Measurements from ENCODE around the gene SLC29A2.
"Not testable (repeated sequence)": the region's sequence is repeated elsewhere in the genome, so short reads cannot be mapped to it uniquely, and the experiment has no call there.

The SLC29A2 gene

GRCh38 chr11:66325263-66325671 lies 46.3 kb downstream of the SLC29A2 start:
- no peaks in the 10 kb centered on the region for H3K27me3 ChIP-seq (ENCODE audit: control insufficient read depth, insufficient read depth, low read length)
- H3K36me3 ChIP-seq (ENCODE audit: control insufficient read depth, insufficient read depth, low read length) = no peaks in the 10 kb centered on the region
- H3K4me3 ChIP-seq (ENCODE audit: low read length) = no peak overlapping the region
- peaks cover 15% of the 10 kb centered on the region for H3K4me1 ChIP-seq (ENCODE audit: control insufficient read depth, insufficient read depth, low read length)
- no peaks in the 10 kb centered on the region for H3K9me3 ChIP-seq (ENCODE audit: control insufficient read depth, low read length)
- H3K9ac ChIP-seq (ENCODE audit: low read length) = no peak overlapping the region

- Histone ChIP-seq H3K4me1 (ENCODE audit: control insufficient read depth, insufficient read depth, low read length) (peaks cover 15% of the 10 kb centered on the region), H3K4me3 (ENCODE audit: low read length) (no peak overlapping the region), H3K36me3 (ENCODE audit: control insufficient read depth, insufficient read depth, low read length) (no peaks in the 10 kb centered on the region), H3K9ac (ENCODE audit: low read length) (no peak overlapping the region), H3K27me3 (ENCODE audit: control insufficient read depth, insufficient read depth, low read length) (no peaks in the 10 kb centered on the region), H3K9me3 (ENCODE audit: control insufficient read depth, low read length) (no peaks in the 10 kb centered on the region)
Observed at GRCh38 chr11:66324664-66325063, 46.9 kb downstream of the SLC29A2 start.

GRCh38 chr11:66323684-66324083 lies 47.9 kb downstream of the SLC29A2 start:
- Histone ChIP-seq H3K9ac (ENCODE audit: low read length) (no peak overlapping the region), H3K4me3 (ENCODE audit: low read length) (no peak overlapping the region), H3K9me3 (ENCODE audit: control insufficient read depth, low read length) (no peaks in the 10 kb centered on the region), H3K36me3 (ENCODE audit: control insufficient read depth, insufficient read depth, low read length) (no peaks in the 10 kb centered on the region), H3K4me1 (ENCODE audit: control insufficient read depth, insufficient read depth, low read length) (peaks cover 13% of the 10 kb centered on the region), H3K27me3 (ENCODE audit: control insufficient read depth, insufficient read depth, low read length) (peaks cover 2% of the 10 kb centered on the region)

DNA sequence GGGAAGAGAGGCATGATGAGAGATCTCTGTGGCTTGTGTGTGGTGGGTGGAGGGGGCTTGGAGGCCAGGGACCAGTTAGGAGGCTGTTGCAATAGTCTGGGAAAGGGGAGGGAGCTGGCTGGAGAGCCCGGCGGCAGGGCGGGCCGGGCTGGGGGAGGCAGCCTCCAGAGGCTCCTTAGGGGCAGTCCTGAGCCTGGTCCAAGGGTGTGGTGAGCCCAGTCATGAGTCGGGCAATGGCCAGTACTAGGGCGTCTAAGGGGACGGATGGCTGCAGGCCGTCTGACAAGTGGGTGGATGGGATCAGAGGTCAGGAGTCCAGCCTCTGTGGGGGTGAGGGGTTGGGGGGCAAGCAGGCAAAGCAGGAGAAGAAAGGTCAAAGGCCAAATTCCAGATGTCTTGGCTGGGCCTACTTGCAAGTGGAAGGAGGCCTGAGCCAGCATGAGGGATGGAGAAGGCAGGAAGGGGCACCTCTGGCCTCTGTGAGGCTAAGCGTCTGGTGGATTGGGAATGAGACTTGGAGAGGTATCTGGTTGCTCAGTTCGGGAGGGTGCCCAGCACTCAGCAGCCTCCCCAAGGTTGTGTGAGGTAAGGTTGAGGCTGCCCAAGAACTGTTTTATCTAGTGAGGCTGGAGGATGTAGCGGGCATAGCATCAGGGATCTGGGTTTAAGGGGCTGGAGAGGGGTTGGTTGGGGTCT lies 48.7 kb downstream of the SLC29A2 start:
- Histone ChIP-seq H3K27me3 (ENCODE audit: control insufficient read depth, insufficient read depth, low read length) (peaks cover 3% of the 10 kb centered on the region), H3K9me3 (ENCODE audit: control insufficient read depth, low read length) (no peaks in the 10 kb centered on the region), H3K4me1 (ENCODE audit: control insufficient read depth, insufficient read depth, low read length) (peaks cover 5% of the 10 kb centered on the region), H3K36me3 (ENCODE audit: control insufficient read depth, insufficient read depth, low read length) (no peaks in the 10 kb centered on the region), H3K4me3 (ENCODE audit: low read length) (no peak overlapping the region), H3K9ac (ENCODE audit: low read length) (no peak overlapping the region)

DNA sequence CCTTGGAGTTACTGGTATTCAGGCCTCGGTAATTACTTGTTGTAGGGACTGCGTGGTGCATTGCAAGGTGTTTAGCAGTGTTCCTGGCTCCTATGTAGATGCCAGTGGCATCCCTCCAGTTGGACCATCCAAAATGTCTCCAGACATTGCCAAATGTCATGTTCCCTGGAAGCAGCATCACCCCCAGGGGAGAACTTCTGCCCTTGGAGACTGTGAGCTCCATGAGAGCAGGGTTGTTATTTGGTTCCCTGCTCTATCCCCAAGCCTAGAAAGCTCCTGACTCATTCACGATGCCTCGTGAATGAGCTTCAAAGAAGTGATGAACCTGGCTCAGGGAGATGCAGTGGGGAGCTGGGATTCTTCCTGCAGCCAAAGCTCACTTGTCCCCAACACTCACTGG lies 50.0 kb downstream of the SLC29A2 start:
- Histone ChIP-seq H3K9me3 (ENCODE audit: control insufficient read depth, low read length) (no peaks in the 10 kb centered on the region), H3K4me1 (ENCODE audit: control insufficient read depth, insufficient read depth, low read length) (no peaks in the 10 kb centered on the region)

GRCh38 chr11:66320748-66321147 lies 50.8 kb downstream of the SLC29A2 start:
- H3K9ac ChIP-seq (ENCODE audit: low read length); H3K4me3 ChIP-seq (ENCODE audit: low read length); H3K9me3 ChIP-seq (ENCODE audit: control insufficient read depth, low read length); H3K27me3 ChIP-seq (ENCODE audit: control insufficient read depth, insufficient read depth, low read length); H3K36me3 ChIP-seq (ENCODE audit: control insufficient read depth, insufficient read depth, low read length); H3K4me1 ChIP-seq (ENCODE audit: control insufficient read depth, insufficient read depth, low read length): not testable (repeated sequence)

More for the DNA sequence above, 50.0 kb downstream of the SLC29A2 start:
- no peak overlapping the region for H3K9ac ChIP-seq (ENCODE audit: low read length)
- H3K27me3 ChIP-seq (ENCODE audit: control insufficient read depth, insufficient read depth, low read length) = peaks cover 3% of the 10 kb centered on the region
- H3K36me3 ChIP-seq (ENCODE audit: control insufficient read depth, insufficient read depth, low read length) = no peaks in the 10 kb centered on the region
- no peak overlapping the region for H3K4me3 ChIP-seq (ENCODE audit: low read length)

GRCh38 chr11:66320289-66320688 lies 51.3 kb downstream of the SLC29A2 start:
- not testable (repeated sequence) for H3K4me3 ChIP-seq (ENCODE audit: low read length); H3K4me1 ChIP-seq (ENCODE audit: control insufficient read depth, insufficient read depth, low read length)

GRCh38 chr11:66318600-66318970 lies 53.0 kb downstream of the SLC29A2 start:
- Histone ChIP-seq H3K4me3 (ENCODE audit: low read length) (no peak overlapping the region), H3K9me3 (ENCODE audit: control insufficient read depth, low read length) (no peaks in the 10 kb centered on the region), H3K4me1 (ENCODE audit: control insufficient read depth, insufficient read depth, low read length) (no peaks in the 10 kb centered on the region), H3K9ac (ENCODE audit: low read length) (no peak overlapping the region), H3K36me3 (ENCODE audit: control insufficient read depth, insufficient read depth, low read length) (no peaks in the 10 kb centered on the region), H3K27me3 (ENCODE audit: control insufficient read depth, insufficient read depth, low read length) (peaks cover 3% of the 10 kb centered on the region)

More at GRCh38 chr11:66320289-66320688, 51.3 kb downstream of the SLC29A2 start:
- H3K27me3 ChIP-seq (ENCODE audit: control insufficient read depth, insufficient read depth, low read length); H3K36me3 ChIP-seq (ENCODE audit: control insufficient read depth, insufficient read depth, low read length); H3K9ac ChIP-seq (ENCODE audit: low read length); H3K9me3 ChIP-seq (ENCODE audit: control insufficient read depth, low read length): not testable (repeated sequence)

DNA sequence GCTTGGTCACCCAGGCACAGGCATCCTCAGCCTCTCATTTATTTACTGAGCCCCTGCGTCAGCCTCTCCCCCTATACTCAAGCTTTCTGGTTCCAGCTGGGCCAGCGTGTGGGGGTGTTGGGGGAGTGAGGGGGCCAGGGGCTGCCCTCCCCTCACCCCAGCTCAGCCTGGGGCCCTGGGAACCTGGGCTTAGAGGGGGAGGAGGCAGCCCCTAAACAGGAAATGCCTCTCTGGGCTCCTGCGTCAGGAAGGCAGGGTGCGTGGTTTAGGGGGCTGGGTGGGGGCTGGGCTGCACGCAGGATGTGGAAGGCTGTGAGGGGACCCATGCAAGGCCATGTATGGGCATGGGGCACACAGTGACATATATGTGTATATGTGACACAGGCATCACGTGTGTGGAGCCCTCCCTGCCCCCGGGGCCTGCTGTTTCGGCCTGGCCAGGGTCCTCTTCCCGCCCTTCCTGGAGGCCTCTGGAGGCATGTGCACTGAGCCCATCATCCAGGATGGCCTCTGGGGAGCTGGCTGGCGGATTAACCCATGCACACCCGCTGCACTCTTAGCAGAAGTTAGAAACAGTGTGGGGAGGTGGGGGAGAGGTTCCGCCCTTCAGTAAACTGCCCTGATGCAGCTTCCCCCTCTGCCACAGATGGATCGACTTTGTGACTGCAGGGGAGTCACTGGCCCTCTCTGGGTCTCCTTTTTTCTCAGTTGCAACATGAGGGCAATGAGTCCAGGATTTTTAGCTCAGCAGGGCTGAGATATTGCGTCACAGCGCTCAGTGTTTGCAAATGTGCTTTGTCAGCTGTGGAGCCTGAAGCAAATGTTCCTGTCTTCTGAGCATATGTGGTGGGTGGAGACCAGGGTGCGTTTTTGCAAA lies 53.6 kb downstream of the SLC29A2 start:
- Histone ChIP-seq H3K4me1 (ENCODE audit: control insufficient read depth, insufficient read depth, low read length) (peaks cover 6% of the 10 kb centered on the region), H3K4me3 (ENCODE audit: low read length) (no peak overlapping the region), H3K9me3 (ENCODE audit: control insufficient read depth, low read length) (no peaks in the 10 kb centered on the region)

DNA sequence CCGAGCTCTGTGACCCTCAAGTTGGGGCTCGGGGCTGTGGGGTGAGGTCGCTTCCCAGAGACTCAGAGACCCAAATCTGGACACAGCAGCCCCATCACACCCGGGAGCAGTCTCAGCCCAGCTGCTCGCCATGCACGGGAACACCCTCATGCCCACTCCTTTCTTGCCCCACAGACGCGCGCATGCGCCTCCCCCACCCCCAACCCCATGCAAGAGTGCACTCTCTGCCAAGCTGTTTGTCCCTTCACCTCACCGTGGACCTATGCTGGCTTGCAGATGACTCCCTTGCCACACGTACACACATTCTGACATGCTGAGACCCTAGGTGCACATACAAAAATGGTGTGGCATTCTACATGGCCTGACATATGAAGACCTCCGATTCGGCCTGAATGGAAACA lies 54.2 kb downstream of the SLC29A2 start:
- peaks cover 3% of the 10 kb centered on the region for H3K27me3 ChIP-seq (ENCODE audit: control insufficient read depth, insufficient read depth, low read length)
- no peaks in the 10 kb centered on the region for H3K36me3 ChIP-seq (ENCODE audit: control insufficient read depth, insufficient read depth, low read length)
- peaks cover 7% of the 10 kb centered on the region for H3K4me1 ChIP-seq (ENCODE audit: control insufficient read depth, insufficient read depth, low read length)
- no peak overlapping the region for H3K4me3 ChIP-seq (ENCODE audit: low read length)
- H3K9me3 ChIP-seq (ENCODE audit: control insufficient read depth, low read length) = no peaks in the 10 kb centered on the region
- no peak overlapping the region for H3K9ac ChIP-seq (ENCODE audit: low read length)

More for the DNA sequence above, 53.6 kb downstream of the SLC29A2 start:
- Histone ChIP-seq H3K27me3 (ENCODE audit: control insufficient read depth, insufficient read depth, low read length) (peaks cover 3% of the 10 kb centered on the region), H3K9ac (ENCODE audit: low read length) (no peak overlapping the region), H3K36me3 (ENCODE audit: control insufficient read depth, insufficient read depth, low read length) (no peaks in the 10 kb centered on the region)

GRCh38 chr11:66316849-66317251 lies 54.7 kb downstream of the SLC29A2 start, which contains the start of gene CD248:
CD248 (minus strand) TSS chr11:66317044; CDS start chr11:66317027, 17 bp downstream.
- Histone ChIP-seq H3K36me3 (ENCODE audit: control insufficient read depth, insufficient read depth, low read length) (no peaks in the 10 kb centered on the region), H3K27me3 (ENCODE audit: control insufficient read depth, insufficient read depth, low read length) (peaks cover 3% of the 10 kb centered on the region), H3K9ac (ENCODE audit: low read length) (no peak within 1 kb of the TSS), H3K4me1 (ENCODE audit: control insufficient read depth, insufficient read depth, low read length) (peaks cover 7% of the 10 kb centered on the region), H3K4me3 (ENCODE audit: low read length) (no peak within 1 kb of the TSS), H3K9me3 (ENCODE audit: control insufficient read depth, low read length) (no peaks in the 10 kb centered on the region)

All from mucosa of stomach (tissue), 1 donor.